Panc1 (cell line): ENCODE results near the gene CACNA1E.

Experiments used
- CTCF ChIP-seq: fragments of 450-650 bp; IDR thresholded peaks from 2 replicates; pipeline ENCODE4 v1.5.1; 2017; ENCODE audit warnings: mild to moderate bottlenecking
- POLR2AphosphoS5 ChIP-seq: IDR thresholded peaks from 2 replicates; pipeline ENCODE4 v1.6.1; 2012; ENCODE audit warnings: mild to moderate bottlenecking, low read depth, low read length, moderate library complexity

GRCh38 chr1:181541947-181542346, 58.6 kb downstream of the CACNA1E start:
- TF ChIP-seq CTCF, result no peak
- TF ChIP-seq POLR2AphosphoS5, result no peak
